Colonic mucosa (tissue), 4 donors: Measurements from ENCODE around the gene NOVA2. TPM values are rescaled to one million over a fixed set of nuclear protein-coding genes. Genes with fewer than 3 reads are reported as not detected.

Source experiments
- DNase-seq: peaks from one replicate; pipeline ENCODE4 v3.0.0-alpha.2; 2020
- H3K27ac ChIP-seq: fragments of 200-600 bp; one replicate; pipeline ENCODE4 v1.8.0; 2021
- H3K27me3 ChIP-seq: fragments of 200-600 bp; one replicate; pipeline ENCODE4 v1.8.0; 2021
- H3K36me3 ChIP-seq: fragments of 200-600 bp; one replicate; pipeline ENCODE4 v1.8.0; 2021
- H3K4me1 ChIP-seq: fragments of 200-600 bp; one replicate; pipeline ENCODE4 v1.8.0; 2021; ENCODE audit warnings: mild to moderate bottlenecking
- H3K4me3 ChIP-seq: fragments of 200-600 bp; one replicate; pipeline ENCODE4 v1.8.0; 2021
- H3K9ac ChIP-seq, 2 donors: one replicate each; pipeline ENCODE4 v1.7.0; 2013; ENCODE audit warnings: control low read depth in 2 of 2, low read depth in 2 of 2, low read length in 2 of 2
- H3K9me3 ChIP-seq: fragments of 200-600 bp; one replicate; pipeline ENCODE4 v1.8.0; 2021
- CTCF ChIP-seq: fragments of 200-600 bp; IDR thresholded peaks from one replicate; pipeline ENCODE4 v1.8.0; 2022; ENCODE audit warnings: antibody characterized with exemption, mild to moderate bottlenecking
- intact Hi-C: fragments of 100-400 bp; cut with DNase I; formaldehyde crosslinking; loops from one replicate; pipeline ENCODE4 v1.14.1; 2022
- total RNA-seq, 2 donors: library from RNA; stranded (reverse); fragmentation: NEBNext Ultra II Directional in 1 of 2; extraction: Animal tissue kit (Norgen Biotek cat#: 25700) in 1 of 2; gene quantifications; one replicate each; pipeline ENCODE4 v1.2.1, GENCODE V29; 2021
- donor health status: healthy.
- donor health status: DM: no; HTN: no; CAD: no.
- donor health status: DM: no; HTN: no; CAD: no.

Gene NOVA2
- total RNA-seq, 2 donors from 2014 or later, result 0.72 to 1.1 TPM

- no peaks in the 10 kb centered on the region for H3K27me3 ChIP-seq
- H3K4me1 ChIP-seq, result no peaks in the 10 kb centered on the region
- no peak overlapping the region for H3K4me3 ChIP-seq
- TF ChIP-seq CTCF, result no peak
- H3K9ac ChIP-seq, result no peak overlapping the region
- no peak overlapping the region for H3K27ac ChIP-seq
- intact Hi-C loops, result no loop called here
- DNase-seq, result no peak
- no peaks in the 10 kb centered on the region for H3K36me3 ChIP-seq
- H3K9me3 ChIP-seq, result no peaks in the 10 kb centered on the region
Observed at GRCh38 chr19:45895519-45895972, 78.1 kb downstream of the NOVA2 start.

- H3K4me3 ChIP-seq, result no peak overlapping the region
- no peak overlapping the region for H3K27ac ChIP-seq
- intact Hi-C loops, result no loop called here
- H3K9me3 ChIP-seq, result no peaks in the 10 kb centered on the region
- DNase-seq, result no peak
- peaks cover 3% of the 10 kb centered on the region for H3K4me1 ChIP-seq
- H3K36me3 ChIP-seq, result no peaks in the 10 kb centered on the region
- TF ChIP-seq CTCF, result no peak
- no peaks in the 10 kb centered on the region for H3K27me3 ChIP-seq
- H3K9ac ChIP-seq, result no peak overlapping the region
Observed at GRCh38 chr19:45890877-45891276, 82.8 kb downstream of the NOVA2 start.

GRCh38 chr19:45889210-45889885 is 84.3 kb downstream of the NOVA2 start:
- DNase-seq, result no peak
- no peaks in the 10 kb centered on the region for H3K9me3 ChIP-seq
- intact Hi-C loops, result loop anchor here (10.0 kb wide), 1 partner anchor 75 kb away; the partner anchor contains the start of gene RSPH6A

GRCh38 chr19:45887200-45887710 is 86.4 kb downstream of the NOVA2 start:
- H3K9ac ChIP-seq, result peak overlapping the region; percentile 76 to 89
- H3K9me3 ChIP-seq, result no peaks in the 10 kb centered on the region
- no peaks in the 10 kb centered on the region for H3K27me3 ChIP-seq
- H3K27ac ChIP-seq, result peak overlapping the region; percentile 89
- DNase-seq, result no peak
- intact Hi-C loops, result loop anchor here (10.0 kb wide), 1 partner anchor 72 kb away; the partner anchor contains the start of gene RSPH6A
- TF ChIP-seq CTCF, result no peak
- H3K36me3 ChIP-seq, result no peaks in the 10 kb centered on the region
- H3K4me3 ChIP-seq, result peak overlapping the region; percentile 89
- peaks cover 21% of the 10 kb centered on the region for H3K4me1 ChIP-seq

More at GRCh38 chr19:45889210-45889885, 84.3 kb downstream of the NOVA2 start:
- Histone ChIP-seq H3K9ac (no peak overlapping the region), H3K4me3 (no peak overlapping the region), H3K4me1 (peaks cover 14% of the 10 kb centered on the region), H3K27me3 (no peaks in the 10 kb centered on the region), H3K27ac (no peak overlapping the region), H3K36me3 (no peaks in the 10 kb centered on the region)
- no peak for TF ChIP-seq CTCF

- no peaks in the 10 kb centered on the region for H3K9me3 ChIP-seq
- peaks cover 21% of the 10 kb centered on the region for H3K4me1 ChIP-seq
- peak; percentile 95 for DNase-seq
- no peaks in the 10 kb centered on the region for H3K36me3 ChIP-seq
- peak overlapping the region; percentile 89 for H3K4me3 ChIP-seq
- no peaks in the 10 kb centered on the region for H3K27me3 ChIP-seq
- no peak for TF ChIP-seq CTCF
- peak overlapping the region; percentile 89 for H3K27ac ChIP-seq
- H3K9ac ChIP-seq, result peak overlapping the region; percentile 76 to 89
- intact Hi-C loops, result loop anchor here (10.0 kb wide), 1 partner anchor 72 kb away; the partner anchor contains the start of gene RSPH6A
Observed at GRCh38 chr19:45886427-45887199, 87.1 kb downstream of the NOVA2 start.
